GM23338 (cell line): ENCODE results near the gene TFIP11. TPM values are rescaled to one million over a fixed set of nuclear protein-coding genes. Genes with fewer than 3 reads are reported as not detected.

Source experiments
- ATAC-seq: fragments of 200-7000 bp; cut with Tn5 transposase; 3 replicates; pipeline ENCODE4 v1.9.1; 2020
- DNase-seq: peaks from one replicate; pipeline ENCODE4 v3.0.0-alpha.2; 2015; ENCODE audit warnings: low spot score
- H2AFZ ChIP-seq: fragments of 200-600 bp; sonication (generic); 2 replicates; pipeline ENCODE4 v1.8.0; 2016; ENCODE audit warnings: antibody characterized with exemption, mild to moderate bottlenecking, moderate library complexity
- H3F3A ChIP-seq: fragments of 200-600 bp; sonication (generic); replicated peaks from 2 replicates; pipeline ENCODE4 v1.8.0; 2017; ENCODE audit warnings: antibody characterized with exemption, mixed run types, low read depth
- H3K27ac ChIP-seq: fragments of 200-600 bp; sonication (generic); 2 replicates; pipeline ENCODE4 v1.6.1; 2016; ENCODE audit warnings: low read depth
- H3K27me3 ChIP-seq: fragments of 200-600 bp; sonication (generic); 2 replicates; pipeline ENCODE4 v1.8.0; 2016; ENCODE audit warnings: mild to moderate bottlenecking, mixed run types, moderate library complexity; ENCODE audit not compliant: insufficient read depth
- H3K36me3 ChIP-seq: fragments of 200-600 bp; sonication (generic); 2 replicates; pipeline ENCODE4 v1.8.0; 2016; ENCODE audit warnings: mild to moderate bottlenecking; ENCODE audit not compliant: insufficient read depth
- H3K4me1 ChIP-seq: fragments of 200-600 bp; sonication (generic); 2 replicates; pipeline ENCODE4 v1.8.0; 2016; ENCODE audit warnings: mild to moderate bottlenecking, moderate library complexity; ENCODE audit not compliant: insufficient read depth
- H3K4me2 ChIP-seq: fragments of 200-600 bp; sonication (generic); 2 replicates; pipeline ENCODE4 v1.7.1; 2017; ENCODE audit warnings: mixed run types
- H3K4me3 ChIP-seq: fragments of 200-600 bp; sonication (generic); 2 replicates; pipeline ENCODE4 v1.6.1; 2016; ENCODE audit warnings: mixed run types
- H3K79me2 ChIP-seq: fragments of 200-600 bp; sonication (generic); replicated peaks from 2 replicates; pipeline ENCODE4 v1.8.0; 2017; ENCODE audit warnings: mild to moderate bottlenecking; ENCODE audit not compliant: insufficient read depth
- H3K9me2 ChIP-seq: fragments of 200-600 bp; sonication (generic); 2 replicates; pipeline ENCODE4 v1.8.0; 2017; ENCODE audit not compliant: insufficient read depth
- H4K20me1 ChIP-seq: fragments of 200-600 bp; sonication (generic); replicated peaks from 2 replicates; pipeline ENCODE4 v1.8.0; 2017; ENCODE audit warnings: mild to moderate bottlenecking; ENCODE audit not compliant: insufficient read depth
- H3K27ac Mint-ChIP-seq: 2 replicates; pipeline ENCODE4 v1.8.0; 2020; ENCODE audit warnings: inconsistent platforms, mild to moderate bottlenecking, moderate library complexity, mixed read lengths
- H3K27me3 Mint-ChIP-seq: 3 replicates; pipeline ENCODE4 v1.8.0; 2022; ENCODE audit warnings: low read depth, mild to moderate bottlenecking, moderate library complexity, mixed read lengths, inconsistent platforms; ENCODE audit not compliant: insufficient read depth, poor library complexity
- H3K36me3 Mint-ChIP-seq: 3 replicates; pipeline ENCODE4 v1.8.0; 2021; ENCODE audit warnings: low read depth, mild to moderate bottlenecking, inconsistent platforms, moderate library complexity, mixed read lengths
- H3K4me1 Mint-ChIP-seq: 3 replicates; pipeline ENCODE4 v1.8.0; 2020; ENCODE audit warnings: mild to moderate bottlenecking, inconsistent platforms, mixed read lengths
- H3K4me3 Mint-ChIP-seq: 3 replicates; pipeline ENCODE4 v1.8.0; 2021; ENCODE audit warnings: moderate library complexity, mild to moderate bottlenecking, inconsistent platforms, mixed read lengths
- H3K9me3 Mint-ChIP-seq: 3 replicates; pipeline ENCODE4 v1.8.0; 2020; ENCODE audit warnings: moderate library complexity, mild to moderate bottlenecking, inconsistent platforms, mixed read lengths
- CREB1 ChIP-seq: fragments of 250-450 bp; sonication (Bioruptor Pico); IDR thresholded peaks from 2 replicates; pipeline ENCODE4 v1.5.0; 2020; ENCODE audit warnings: low read depth, mild to moderate bottlenecking, moderate library complexity
- CTCF ChIP-seq, 2 experiments: fragments of 200-600 bp in 1 of 2; sonication (generic) in 1 of 2; conservative IDR thresholded peaks; 2 replicates each; pipeline versions ENCODE4 v1.5.1 to v1.6.1; 2016 to 2017; ENCODE audit warnings: antibody characterized with exemption in 2 of 2, low read depth in 2 of 2, mild to moderate bottlenecking in 2 of 2, moderate library complexity in 1 of 2
- ETS1 ChIP-seq: IDR thresholded peaks from 2 replicates; pipeline ENCODE4 v1.6.1; 2016; ENCODE audit warnings: antibody characterized with exemption
- EZH2 ChIP-seq: fragments of 200-600 bp; sonication (generic); IDR thresholded peaks from one replicate; pipeline ENCODE4 v1.8.0; 2017; ENCODE audit warnings: antibody characterized with exemption, mild to moderate bottlenecking, low read depth; ENCODE audit not compliant: unreplicated experiment
- EZH2phosphoT487 ChIP-seq: fragments of 200-600 bp; sonication (generic); IDR thresholded peaks from one replicate; pipeline ENCODE4 v1.8.1; 2018; ENCODE audit warnings: antibody characterized with exemption; ENCODE audit not compliant: unreplicated experiment
- JUNB ChIP-seq: IDR thresholded peaks from one replicate; pipeline ENCODE4 v1.6.1; 2016; ENCODE audit warnings: antibody characterized with exemption; ENCODE audit not compliant: unreplicated experiment
- NANOG ChIP-seq: IDR thresholded peaks from 2 replicates; pipeline ENCODE4 v1.6.1; 2016; ENCODE audit warnings: antibody characterized with exemption, borderline replicate concordance
- POLR2AphosphoS5 ChIP-seq: IDR thresholded peaks from 2 replicates; pipeline ENCODE4 v1.6.1; 2016; ENCODE audit warnings: antibody characterized with exemption, low read depth
- REST ChIP-seq: IDR thresholded peaks from one replicate; pipeline ENCODE4 v1.6.1; 2018; ENCODE audit warnings: antibody characterized with exemption; ENCODE audit not compliant: unreplicated experiment
- STAT1 ChIP-seq: IDR thresholded peaks from one replicate; pipeline ENCODE4 v1.6.1; 2016; ENCODE audit warnings: antibody characterized with exemption; ENCODE audit not compliant: unreplicated experiment
- ZNF114 ChIP-seq: fragments of 250-450 bp; sonication (Bioruptor Pico); IDR thresholded peaks from 2 replicates; pipeline ENCODE4 v1.5.0; 2020; ENCODE audit warnings: mild to moderate bottlenecking, moderate library complexity
- ZNF331 ChIP-seq: fragments of 250-450 bp; sonication (Bioruptor Pico); IDR thresholded peaks from 2 replicates; pipeline ENCODE4 v1.5.0; 2020; ENCODE audit warnings: low read depth, mild to moderate bottlenecking, moderate library complexity
- ZNF462 ChIP-seq: fragments of 250-450 bp; sonication (Bioruptor Pico); IDR thresholded peaks from 2 replicates; pipeline ENCODE4 v1.5.0; 2020; ENCODE audit warnings: mild to moderate bottlenecking, moderate library complexity
- polyA plus RNA-seq: library from polyadenylated mRNA; unstranded; fragments of >200 nt; fragmentation: Nextera tagmentation; extraction: Ambion mirVana; gene quantifications from 2 replicates; pipeline ENCODE4 v1.2.1, GENCODE V29; 2016
- total RNA-seq: library from RNA; depleted of rRNA; stranded (reverse); fragments of >200 nt; shearing (Covaris generic); gene quantifications from 2 replicates; pipeline ENCODE4 v1.2.3, GENCODE V29; 2014

TFIP11 gene
- total and polyA plus RNA-seq, 2 experiments from 2014 or later = 17.1 to 26.2 TPM

- Mint-ChIP-seq H3K9me3 (no peaks in the 10 kb centered on the region), H3K27me3 (no peaks in the 10 kb centered on the region), H3K36me3 (peaks cover 75% of the 10 kb centered on the region), H3K4me1 (no peaks in the 10 kb centered on the region), H3K27ac (no peak overlapping the region; the same call in 1 of the 2 replicates), H3K4me3 (no peak overlapping the region)
- no peaks in the 10 kb centered on the region; the same call in none of the 2 replicates for H4K20me1 ChIP-seq
- H2AFZ ChIP-seq = no peak overlapping the region
- H3K4me1 ChIP-seq = no peaks in the 10 kb centered on the region
- H3K4me2 ChIP-seq = no peak overlapping the region
- TF ChIP-seq JUNB = no peak
- TF ChIP-seq CREB1 (CRISPR knock-in tag) = no peak
- TF ChIP-seq EZH2 = no peak
- TF ChIP-seq ETS1 = no peak
- TF ChIP-seq NANOG = no peak
- no peak for TF ChIP-seq REST
- TF ChIP-seq STAT1 = no peak
- no peak for TF ChIP-seq ZNF114 (CRISPR knock-in tag)
- no peak for TF ChIP-seq POLR2AphosphoS5
- no peak for TF ChIP-seq CTCF (conservative IDR thresholded peaks at IDR 0.05; ENCODE audit: low read depth in 2 of 2)
- TF ChIP-seq ZNF331 (CRISPR knock-in tag) = no peak
- no peak for TF ChIP-seq EZH2phosphoT487
- no peak for TF ChIP-seq ZNF462 (CRISPR knock-in tag)
- H3K27me3 ChIP-seq = no peaks in the 10 kb centered on the region
- no peak overlapping the region for H3K4me3 ChIP-seq
- ATAC-seq (no peak), DNase-seq (no peak)
- peaks cover 27% of the 10 kb centered on the region for H3F3A ChIP-seq
- H3K36me3 ChIP-seq = peaks cover 53% of the 10 kb centered on the region
- H3K27ac ChIP-seq = no peak overlapping the region
- no peaks in the 10 kb centered on the region for H3K79me2 ChIP-seq
- no peaks in the 10 kb centered on the region for H3K9me2 ChIP-seq
These were observed 17.1 kb upstream of the TFIP11 start for GRCh38 chr22:26529345-26529744.
